HepG2 (cell line): ENCODE measurements around the gene MRPL14. TPM values are rescaled to one million over a fixed set of nuclear protein-coding genes. Genes with fewer than 3 reads are reported as not detected.

Source experiments
- AGO1 ChIP-seq: fragments of 200-400 bp; formaldehyde crosslinking; IDR thresholded peaks from 2 replicates; pipeline ENCODE4 v1.6.1; 2017; ENCODE audit warnings: mild to moderate bottlenecking, low read depth, low read length, moderate library complexity; ENCODE audit not compliant: poor library complexity, severe bottlenecking
- BORCS8-MEF2B ChIP-seq: sonication (generic); formaldehyde crosslinking; IDR thresholded peaks from 2 replicates; pipeline ENCODE4 v1.8.0; 2022; ENCODE audit warnings: mild to moderate bottlenecking, missing genetic modification reagents
- FIP1L1 ChIP-seq: fragments of 200-400 bp; formaldehyde crosslinking; IDR thresholded peaks from 2 replicates; pipeline ENCODE4 v1.6.1; 2018; ENCODE audit warnings: low read depth, mild to moderate bottlenecking, low read length, moderate library complexity, borderline replicate concordance; ENCODE audit not compliant: insufficient read depth
- FOXC1 ChIP-seq: sonication (generic); formaldehyde crosslinking; IDR thresholded peaks from 2 replicates; pipeline ENCODE4 v1.8.0; 2022; ENCODE audit warnings: mild to moderate bottlenecking, missing genetic modification reagents, borderline replicate concordance
- GZF1 ChIP-seq: sonication (generic); formaldehyde crosslinking; IDR thresholded peaks from 2 replicates; pipeline ENCODE4 v1.5.1; 2020; ENCODE audit warnings: mild to moderate bottlenecking, missing genetic modification reagents
- HNF4A ChIP-seq: sonication (generic); formaldehyde crosslinking; IDR thresholded peaks from 2 replicates; pipeline ENCODE4 v1.4.0; 2020; ENCODE audit warnings: missing genetic modification reagents
- ISX ChIP-seq: sonication (generic); formaldehyde crosslinking; conservative IDR thresholded peaks from 2 replicates; pipeline ENCODE4 v1.5.0; 2020; ENCODE audit warnings: missing genetic modification reagents
- KMT2B ChIP-seq: IDR thresholded peaks from 2 replicates; pipeline ENCODE4 v1.6.1; 2016; ENCODE audit warnings: missing genetic modification reagents, missing compliant biosample characterization
- MIER3 ChIP-seq: IDR thresholded peaks from 2 replicates; pipeline ENCODE4 v1.6.1; 2016; ENCODE audit warnings: missing compliant biosample characterization, borderline replicate concordance
- NKX3-1 ChIP-seq: sonication (generic); formaldehyde crosslinking; IDR thresholded peaks from 2 replicates; pipeline ENCODE4 v1.5.0; 2020; ENCODE audit warnings: missing genetic modification reagents
- WIZ ChIP-seq: sonication (generic); formaldehyde crosslinking; IDR thresholded peaks from 2 replicates; pipeline ENCODE4 v1.5.1; 2020; ENCODE audit warnings: mild to moderate bottlenecking, missing genetic modification reagents
- ZBTB20 ChIP-seq: sonication (generic); formaldehyde crosslinking; IDR thresholded peaks from 2 replicates; pipeline ENCODE4 v1.8.1; 2023; ENCODE audit warnings: missing genetic modification reagents, low read depth, mild to moderate bottlenecking, borderline replicate concordance
- ZNF546 ChIP-seq: sonication (generic); formaldehyde crosslinking; conservative IDR thresholded peaks from 2 replicates; pipeline ENCODE4 v1.8.1; 2023; ENCODE audit warnings: mild to moderate bottlenecking, missing genetic modification reagents
- ZNF598 ChIP-seq: sonication (generic); formaldehyde crosslinking; IDR thresholded peaks from 2 replicates; pipeline ENCODE4 v1.5.1; 2020; ENCODE audit warnings: mild to moderate bottlenecking, missing genetic modification reagents, borderline replicate concordance
- ZNF670 ChIP-seq: sonication (generic); formaldehyde crosslinking; IDR thresholded peaks from 2 replicates; pipeline ENCODE4 v1.8.0; 2022; ENCODE audit warnings: mild to moderate bottlenecking, missing genetic modification reagents, borderline replicate concordance
- ZNF672 ChIP-seq: sonication (generic); formaldehyde crosslinking; IDR thresholded peaks from 2 replicates; pipeline ENCODE4 v1.8.1; 2022; ENCODE audit warnings: missing genetic modification reagents
- ZNF720 ChIP-seq: sonication (generic); formaldehyde crosslinking; IDR thresholded peaks from 2 replicates; pipeline ENCODE4 v1.4.0; 2020; ENCODE audit warnings: missing genetic modification reagents
- ZSCAN12 ChIP-seq: sonication (generic); formaldehyde crosslinking; IDR thresholded peaks from 2 replicates; pipeline ENCODE4 v1.9.0; 2021; ENCODE audit warnings: mild to moderate bottlenecking, missing genetic modification reagents
- polyA plus RNA-seq, 8 experiments: library from polyadenylated mRNA; depleted of rRNA in 3 of 8; stranded (reverse) in 7 of 8; unstranded in 1 of 8; fragments of >200 nt; fragmentation: Illumina TruSeq in 4 of 8; extraction: Trizol in 4 of 8; gene quantifications; 2 replicates each; pipeline versions ENCODE4 v1.2.1 to v1.2.3, GENCODE V29; 2011 to 2016; ENCODE audit warnings: low read depth in 4 of 8, missing spikeins in 1 of 8, mixed read lengths in 1 of 8; ENCODE audit not compliant: insufficient read depth in 1 of 8
- total RNA-seq, 5 experiments: library from RNA; depleted of rRNA; stranded (reverse); fragments of >200 nt; fragmentation: Illumina TruSeq; extraction: Trizol; gene quantifications; 2 replicates each; pipeline ENCODE4 v1.2.3, GENCODE V29; 2016; ENCODE audit warnings: low read depth in 1 of 5
- TF ChIP-seq, protein P1 (sequence below): sonication (generic); formaldehyde crosslinking; IDR thresholded peaks from 2 replicates; pipeline ENCODE4 v1.5.1; 2020; ENCODE audit warnings: missing genetic modification reagents, mild to moderate bottlenecking, borderline replicate concordance
- TF ChIP-seq, protein P2 (sequence below): sonication (generic); formaldehyde crosslinking; IDR thresholded peaks from 2 replicates; pipeline ENCODE4 v1.4.0; 2020; ENCODE audit warnings: mild to moderate bottlenecking, missing genetic modification reagents
- TF ChIP-seq, protein P3 (sequence below): sonication (generic); formaldehyde crosslinking; IDR thresholded peaks from 2 replicates; pipeline ENCODE4 v1.5.1; 2020; ENCODE audit warnings: mild to moderate bottlenecking, missing genetic modification reagents, moderate library complexity

MRPL14 gene
- total and polyA plus RNA-seq, 2 of the 13 experiments (the other 11 are each of a cell fraction or from before 2014, with no cell fraction given) = 157 to 178 TPM

- TF ChIP-seq ZBTB20 (CRISPR knock-in tag) (no peak), ZNF598 (CRISPR knock-in tag) (no peak), AGO1 (peak; percentile 96), GZF1 (CRISPR knock-in tag) (no peak), ZNF672 (no peak), NKX3-1 (no peak), BORCS8-MEF2B (CRISPR knock-in tag) (no peak), KMT2B (CRISPR knock-in tag) (no peak), HNF4A (CRISPR knock-in tag) (no peak), ISX (CRISPR knock-in tag) (no peak), ZSCAN12 (CRISPR knock-in tag) (no peak), ZNF670 (0 out of 2 replicates have a peak, but pooled peaks have one; percentile 43), FOXC1 (CRISPR knock-in tag) (no peak), ZNF546 (CRISPR knock-in tag) (0 out of 2 replicates have a peak, but pooled peaks have one; percentile 35), FIP1L1 (no peak), MIER3 (CRISPR knock-in tag) (no peak), ZNF720 (CRISPR knock-in tag) (no peak), WIZ (CRISPR knock-in tag) (no peak)
- TF ChIP-seq, protein P1, sequence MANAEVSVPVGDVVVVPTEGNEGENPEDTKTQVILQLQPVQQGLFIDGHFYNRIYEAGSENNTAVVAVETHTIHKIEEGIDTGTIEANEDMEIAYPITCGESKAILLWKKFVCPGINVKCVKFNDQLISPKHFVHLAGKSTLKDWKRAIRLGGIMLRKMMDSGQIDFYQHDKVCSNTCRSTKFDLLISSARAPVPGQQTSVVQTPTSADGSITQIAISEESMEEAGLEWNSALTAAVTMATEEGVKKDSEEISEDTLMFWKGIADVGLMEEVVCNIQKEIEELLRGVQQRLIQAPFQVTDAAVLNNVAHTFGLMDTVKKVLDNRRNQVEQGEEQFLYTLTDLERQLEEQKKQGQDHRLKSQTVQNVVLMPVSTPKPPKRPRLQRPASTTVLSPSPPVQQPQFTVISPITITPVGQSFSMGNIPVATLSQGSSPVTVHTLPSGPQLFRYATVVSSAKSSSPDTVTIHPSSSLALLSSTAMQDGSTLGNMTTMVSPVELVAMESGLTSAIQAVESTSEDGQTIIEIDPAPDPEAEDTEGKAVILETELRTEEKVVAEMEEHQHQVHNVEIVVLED (CRISPR knock-in tag) = no peak
- TF ChIP-seq, protein P2, sequence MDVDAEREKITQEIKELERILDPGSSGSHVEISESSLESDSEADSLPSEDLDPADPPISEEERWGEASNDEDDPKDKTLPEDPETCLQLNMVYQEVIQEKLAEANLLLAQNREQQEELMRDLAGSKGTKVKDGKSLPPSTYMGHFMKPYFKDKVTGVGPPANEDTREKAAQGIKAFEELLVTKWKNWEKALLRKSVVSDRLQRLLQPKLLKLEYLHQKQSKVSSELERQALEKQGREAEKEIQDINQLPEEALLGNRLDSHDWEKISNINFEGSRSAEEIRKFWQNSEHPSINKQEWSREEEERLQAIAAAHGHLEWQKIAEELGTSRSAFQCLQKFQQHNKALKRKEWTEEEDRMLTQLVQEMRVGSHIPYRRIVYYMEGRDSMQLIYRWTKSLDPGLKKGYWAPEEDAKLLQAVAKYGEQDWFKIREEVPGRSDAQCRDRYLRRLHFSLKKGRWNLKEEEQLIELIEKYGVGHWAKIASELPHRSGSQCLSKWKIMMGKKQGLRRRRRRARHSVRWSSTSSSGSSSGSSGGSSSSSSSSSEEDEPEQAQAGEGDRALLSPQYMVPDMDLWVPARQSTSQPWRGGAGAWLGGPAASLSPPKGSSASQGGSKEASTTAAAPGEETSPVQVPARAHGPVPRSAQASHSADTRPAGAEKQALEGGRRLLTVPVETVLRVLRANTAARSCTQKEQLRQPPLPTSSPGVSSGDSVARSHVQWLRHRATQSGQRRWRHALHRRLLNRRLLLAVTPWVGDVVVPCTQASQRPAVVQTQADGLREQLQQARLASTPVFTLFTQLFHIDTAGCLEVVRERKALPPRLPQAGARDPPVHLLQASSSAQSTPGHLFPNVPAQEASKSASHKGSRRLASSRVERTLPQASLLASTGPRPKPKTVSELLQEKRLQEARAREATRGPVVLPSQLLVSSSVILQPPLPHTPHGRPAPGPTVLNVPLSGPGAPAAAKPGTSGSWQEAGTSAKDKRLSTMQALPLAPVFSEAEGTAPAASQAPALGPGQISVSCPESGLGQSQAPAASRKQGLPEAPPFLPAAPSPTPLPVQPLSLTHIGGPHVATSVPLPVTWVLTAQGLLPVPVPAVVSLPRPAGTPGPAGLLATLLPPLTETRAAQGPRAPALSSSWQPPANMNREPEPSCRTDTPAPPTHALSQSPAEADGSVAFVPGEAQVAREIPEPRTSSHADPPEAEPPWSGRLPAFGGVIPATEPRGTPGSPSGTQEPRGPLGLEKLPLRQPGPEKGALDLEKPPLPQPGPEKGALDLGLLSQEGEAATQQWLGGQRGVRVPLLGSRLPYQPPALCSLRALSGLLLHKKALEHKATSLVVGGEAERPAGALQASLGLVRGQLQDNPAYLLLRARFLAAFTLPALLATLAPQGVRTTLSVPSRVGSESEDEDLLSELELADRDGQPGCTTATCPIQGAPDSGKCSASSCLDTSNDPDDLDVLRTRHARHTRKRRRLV (CRISPR knock-in tag) = no peak
- TF ChIP-seq, protein P3, sequence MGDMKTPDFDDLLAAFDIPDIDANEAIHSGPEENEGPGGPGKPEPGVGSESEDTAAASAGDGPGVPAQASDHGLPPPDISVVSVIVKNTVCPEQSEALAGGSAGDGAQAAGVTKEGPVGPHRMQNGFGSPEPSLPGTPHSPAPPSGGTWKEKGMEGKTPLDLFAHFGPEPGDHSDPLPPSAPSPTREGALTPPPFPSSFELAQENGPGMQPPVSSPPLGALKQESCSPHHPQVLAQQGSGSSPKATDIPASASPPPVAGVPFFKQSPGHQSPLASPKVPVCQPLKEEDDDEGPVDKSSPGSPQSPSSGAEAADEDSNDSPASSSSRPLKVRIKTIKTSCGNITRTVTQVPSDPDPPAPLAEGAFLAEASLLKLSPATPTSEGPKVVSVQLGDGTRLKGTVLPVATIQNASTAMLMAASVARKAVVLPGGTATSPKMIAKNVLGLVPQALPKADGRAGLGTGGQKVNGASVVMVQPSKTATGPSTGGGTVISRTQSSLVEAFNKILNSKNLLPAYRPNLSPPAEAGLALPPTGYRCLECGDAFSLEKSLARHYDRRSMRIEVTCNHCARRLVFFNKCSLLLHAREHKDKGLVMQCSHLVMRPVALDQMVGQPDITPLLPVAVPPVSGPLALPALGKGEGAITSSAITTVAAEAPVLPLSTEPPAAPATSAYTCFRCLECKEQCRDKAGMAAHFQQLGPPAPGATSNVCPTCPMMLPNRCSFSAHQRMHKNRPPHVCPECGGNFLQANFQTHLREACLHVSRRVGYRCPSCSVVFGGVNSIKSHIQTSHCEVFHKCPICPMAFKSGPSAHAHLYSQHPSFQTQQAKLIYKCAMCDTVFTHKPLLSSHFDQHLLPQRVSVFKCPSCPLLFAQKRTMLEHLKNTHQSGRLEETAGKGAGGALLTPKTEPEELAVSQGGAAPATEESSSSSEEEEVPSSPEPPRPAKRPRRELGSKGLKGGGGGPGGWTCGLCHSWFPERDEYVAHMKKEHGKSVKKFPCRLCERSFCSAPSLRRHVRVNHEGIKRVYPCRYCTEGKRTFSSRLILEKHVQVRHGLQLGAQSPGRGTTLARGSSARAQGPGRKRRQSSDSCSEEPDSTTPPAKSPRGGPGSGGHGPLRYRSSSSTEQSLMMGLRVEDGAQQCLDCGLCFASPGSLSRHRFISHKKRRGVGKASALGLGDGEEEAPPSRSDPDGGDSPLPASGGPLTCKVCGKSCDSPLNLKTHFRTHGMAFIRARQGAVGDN (CRISPR knock-in tag) = peak; percentile 77
Observed at GRCh38 chr6:44082872-44083321, 44.4 kb downstream of the MRPL14 start (continued).
